ENCODE results near the gene NKX6-1. TPM values are rescaled to one million over a fixed set of nuclear protein-coding genes. Genes with fewer than 3 reads are reported as not detected.

NKX6-1 gene
- total RNA-seq, 1 donor from 2014 or later: 107 TPM

DNA sequence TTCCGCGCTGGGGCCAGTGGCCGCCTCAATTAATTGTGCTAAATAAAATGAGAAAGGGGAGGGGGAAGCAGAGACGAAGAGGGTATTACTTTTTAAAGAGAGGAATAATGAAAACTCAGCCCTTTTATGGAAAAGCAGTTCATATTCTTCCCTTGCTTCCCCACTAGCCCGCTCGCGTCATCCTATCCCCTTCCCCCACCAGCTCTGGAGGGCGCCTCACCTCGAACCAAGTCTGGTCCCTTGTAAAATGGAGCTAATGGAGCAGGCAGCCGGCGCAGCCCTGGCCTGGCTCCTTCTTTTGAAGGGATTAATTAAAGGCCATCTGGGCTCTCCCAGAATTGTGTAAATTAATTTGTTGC lies 511 bp upstream of the NKX6-1 start:
- DNase-seq (ENCODE audit: low spot score, unreplicated experiment): no peak
- TF ChIP-seq, protein P1, sequence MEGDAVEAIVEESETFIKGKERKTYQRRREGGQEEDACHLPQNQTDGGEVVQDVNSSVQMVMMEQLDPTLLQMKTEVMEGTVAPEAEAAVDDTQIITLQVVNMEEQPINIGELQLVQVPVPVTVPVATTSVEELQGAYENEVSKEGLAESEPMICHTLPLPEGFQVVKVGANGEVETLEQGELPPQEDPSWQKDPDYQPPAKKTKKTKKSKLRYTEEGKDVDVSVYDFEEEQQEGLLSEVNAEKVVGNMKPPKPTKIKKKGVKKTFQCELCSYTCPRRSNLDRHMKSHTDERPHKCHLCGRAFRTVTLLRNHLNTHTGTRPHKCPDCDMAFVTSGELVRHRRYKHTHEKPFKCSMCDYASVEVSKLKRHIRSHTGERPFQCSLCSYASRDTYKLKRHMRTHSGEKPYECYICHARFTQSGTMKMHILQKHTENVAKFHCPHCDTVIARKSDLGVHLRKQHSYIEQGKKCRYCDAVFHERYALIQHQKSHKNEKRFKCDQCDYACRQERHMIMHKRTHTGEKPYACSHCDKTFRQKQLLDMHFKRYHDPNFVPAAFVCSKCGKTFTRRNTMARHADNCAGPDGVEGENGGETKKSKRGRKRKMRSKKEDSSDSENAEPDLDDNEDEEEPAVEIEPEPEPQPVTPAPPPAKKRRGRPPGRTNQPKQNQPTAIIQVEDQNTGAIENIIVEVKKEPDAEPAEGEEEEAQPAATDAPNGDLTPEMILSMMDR (IDR thresholded peaks at IDR 0.05; ENCODE audit: unreplicated experiment): no peak
- no peak overlapping the region for H3K27ac Mint-ChIP-seq
- H3K4me3 Mint-ChIP-seq (ENCODE audit: low read depth): peak overlapping the region; percentile 93
- H3K9me3 Mint-ChIP-seq (ENCODE audit: low read depth): no peaks in the 10 kb centered on the region
- peaks cover 22% of the 10 kb centered on the region for H3K36me3 Mint-ChIP-seq (ENCODE audit: insufficient read depth)
- peaks cover 24% of the 10 kb centered on the region for H3K4me1 Mint-ChIP-seq (ENCODE audit: low read depth)
- peaks cover 85% of the 10 kb centered on the region for H3K27me3 Mint-ChIP-seq

DNA sequence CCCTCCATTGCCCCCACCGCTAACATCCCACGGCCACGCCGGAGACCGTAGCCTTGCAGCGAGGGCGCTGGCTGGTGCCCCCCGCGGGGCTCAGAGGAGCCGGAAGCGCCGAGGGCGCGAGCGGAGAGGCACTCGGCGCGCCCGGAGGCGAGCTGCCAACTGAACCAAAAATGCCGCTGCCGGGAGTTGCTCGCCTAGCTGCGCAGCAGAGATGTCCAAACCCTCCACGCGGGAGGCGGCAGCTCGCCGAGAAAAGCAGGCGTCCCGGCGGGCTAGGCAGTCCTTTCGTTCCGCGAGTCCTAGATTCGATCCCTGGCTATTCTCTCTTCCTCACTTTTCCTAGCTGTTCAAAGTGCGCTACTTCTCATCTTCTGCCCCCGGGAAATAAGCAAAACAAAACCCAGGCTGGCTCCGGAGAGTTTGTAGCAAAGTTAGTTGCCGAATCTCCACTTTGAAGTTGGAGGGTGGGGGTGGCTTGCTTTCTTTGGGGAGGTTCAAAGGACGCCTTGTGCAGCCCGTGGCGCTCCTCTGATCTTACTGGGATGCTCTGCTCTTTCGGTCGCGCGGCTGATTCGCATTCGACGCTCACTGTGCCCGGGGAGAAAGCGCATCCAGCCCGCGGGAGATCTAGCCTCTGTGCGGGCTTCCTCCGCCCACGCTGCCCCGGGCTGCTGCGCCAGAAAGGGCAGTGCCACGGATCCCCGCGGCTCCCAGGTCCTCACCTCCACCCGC lies 723 bp downstream of the NKX6-1 start:
- no peak for DNase-seq (ENCODE audit: low spot score, unreplicated experiment)
- H3K4me1 Mint-ChIP-seq (ENCODE audit: low read depth): peaks cover 29% of the 10 kb centered on the region

DNA sequence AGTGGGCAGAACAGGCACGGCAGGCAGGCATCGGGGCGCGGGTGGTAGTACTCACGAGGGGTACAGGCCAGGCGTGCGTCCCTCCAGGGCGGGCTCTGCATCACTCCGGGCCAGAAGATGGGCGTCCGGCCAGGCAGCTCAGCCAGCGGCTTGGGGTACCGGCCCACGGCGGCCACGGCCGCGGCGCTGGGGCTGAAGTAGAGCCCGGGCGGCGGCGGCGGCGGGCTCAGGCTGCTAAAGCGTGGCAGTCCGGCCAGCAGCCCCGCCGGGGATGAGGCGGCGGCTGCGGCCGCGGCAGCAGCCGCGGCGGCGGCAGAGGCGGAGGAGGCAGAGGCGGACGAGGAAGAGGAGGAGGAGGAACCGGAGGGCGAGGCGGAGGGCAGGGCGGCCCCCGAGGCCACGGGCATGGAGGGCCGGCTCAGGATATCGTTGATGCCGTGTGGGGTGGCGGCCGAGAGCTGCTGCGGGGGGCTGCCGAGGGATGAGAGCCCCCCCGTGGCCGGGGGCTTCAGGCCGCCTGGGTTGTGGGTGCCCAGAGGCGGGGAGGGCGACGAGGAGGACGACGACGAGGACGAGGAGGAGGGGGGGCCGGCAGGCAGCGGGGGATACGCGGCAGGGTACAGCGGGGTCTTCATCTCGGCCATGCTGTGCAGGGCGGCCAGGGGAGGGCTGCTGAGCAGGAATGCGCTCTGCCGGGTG lies 1.4 kb downstream of the NKX6-1 start:
- Mint-ChIP-seq H3K4me1 (ENCODE audit: low read depth) (peaks cover 27% of the 10 kb centered on the region), H3K27me3 (peaks cover 81% of the 10 kb centered on the region), H3K27ac (peak overlapping the region; percentile 89), H3K9me3 (ENCODE audit: low read depth) (no peaks in the 10 kb centered on the region), H3K4me3 (ENCODE audit: low read depth) (peak overlapping the region; percentile 93), H3K36me3 (ENCODE audit: insufficient read depth) (peaks cover 27% of the 10 kb centered on the region)
- TF ChIP-seq, protein P1 (IDR thresholded peaks at IDR 0.05; ENCODE audit: unreplicated experiment): no peak
- DNase-seq (ENCODE audit: low spot score, unreplicated experiment): no peak

More for the DNA sequence above, 723 bp downstream of the NKX6-1 start:
- TF ChIP-seq, protein P1 (IDR thresholded peaks at IDR 0.05; ENCODE audit: unreplicated experiment): no peak
- Mint-ChIP-seq H3K27ac (peak overlapping the region; percentile 96), H3K36me3 (ENCODE audit: insufficient read depth) (peaks cover 25% of the 10 kb centered on the region), H3K9me3 (ENCODE audit: low read depth) (no peaks in the 10 kb centered on the region), H3K27me3 (peaks cover 86% of the 10 kb centered on the region), H3K4me3 (ENCODE audit: low read depth) (peak overlapping the region; percentile 93)

DNA sequence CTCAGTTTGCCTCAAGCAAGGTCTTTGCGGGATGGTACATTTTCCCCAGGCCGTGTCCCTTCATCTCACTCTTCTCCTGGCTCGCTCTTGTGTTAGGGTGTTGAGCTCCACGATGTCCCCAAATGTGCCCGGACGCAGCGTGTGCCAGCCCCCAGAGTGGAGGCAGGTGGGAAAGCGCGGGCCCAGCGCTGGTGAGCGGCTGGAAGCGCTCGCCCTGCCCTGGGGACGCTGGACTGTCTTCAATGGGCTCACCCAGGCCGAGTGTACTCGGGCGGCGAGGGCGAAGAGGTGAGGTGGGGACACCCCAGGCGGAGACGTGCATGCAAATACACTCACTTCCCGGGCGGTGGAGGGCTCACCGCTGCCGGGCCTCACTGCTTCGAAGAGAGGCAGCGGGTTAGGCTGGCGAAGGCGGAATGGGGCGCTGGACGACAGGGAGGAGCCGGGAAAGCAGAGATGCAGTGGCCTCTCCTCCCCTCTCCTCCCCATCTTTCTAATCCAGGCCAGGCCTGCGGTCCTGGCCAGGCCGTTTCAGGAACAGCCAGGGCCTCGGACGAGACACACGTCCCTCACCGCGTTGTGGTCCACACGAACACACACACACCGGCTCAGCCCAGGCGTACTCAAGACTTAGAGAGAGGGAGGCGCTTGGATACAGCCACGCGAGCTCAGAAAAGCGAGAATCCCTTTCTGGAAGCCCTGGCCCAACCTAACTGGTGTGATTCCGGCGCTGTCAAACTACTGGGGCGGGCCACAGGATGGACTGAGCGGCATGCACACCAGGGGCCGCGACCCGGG lies 2.2 kb downstream of the NKX6-1 start:
- Mint-ChIP-seq H3K4me3 (ENCODE audit: low read depth) (peak overlapping the region; percentile 93), H3K4me1 (ENCODE audit: low read depth) (peaks cover 28% of the 10 kb centered on the region), H3K27ac (peak overlapping the region; percentile 89)

More for the DNA sequence above, 2.2 kb downstream of the NKX6-1 start:
- TF ChIP-seq, protein P1 (IDR thresholded peaks at IDR 0.05; ENCODE audit: unreplicated experiment): no peak
- DNase-seq (ENCODE audit: low spot score, unreplicated experiment): no peak
- Mint-ChIP-seq H3K27me3 (peaks cover 78% of the 10 kb centered on the region), H3K9me3 (ENCODE audit: low read depth) (no peaks in the 10 kb centered on the region), H3K36me3 (ENCODE audit: insufficient read depth) (peaks cover 32% of the 10 kb centered on the region)

Measured in progenitor cell of endocrine pancreas (in vitro differentiated cells).